Vagina (tissue), 2 donors: ENCODE results near the gene RMND5A.

Experiments
- CTCF ChIP-seq, 3 experiments: fragments of 450-650 bp in 2 of 3; fragments of 200-600 bp in 1 of 3; sonication (generic) in 1 of 3; IDR thresholded peaks; one replicate each; pipeline ENCODE4 v1.5.1; 2017 to 2019; ENCODE audit warnings: antibody characterized with exemption in 3 of 3, mild to moderate bottlenecking in 2 of 3, moderate library complexity in 2 of 3
- POLR2A ChIP-seq, 2 donors: fragments of 450-650 bp; IDR thresholded peaks; one replicate each; pipeline ENCODE4 v1.6.1; 2017; ENCODE audit warnings: antibody characterized with exemption in 2 of 2, mild to moderate bottlenecking in 2 of 2, moderate library complexity in 2 of 2

- no peak for TF ChIP-seq POLR2A (IDR thresholded peaks at IDR 0.05)
- TF ChIP-seq CTCF (IDR thresholded peaks at IDR 0.05), result no peak
Measured at GRCh38 chr2:86770816-86771301, 50.8 kb downstream of the RMND5A start.
